ENCODE data around the gene SPATA1. TPM values are rescaled to one million over a fixed set of nuclear protein-coding genes. Genes with fewer than 3 reads are reported as not detected.
"Not testable (repeated sequence)": the region's sequence is repeated elsewhere in the genome, so short reads cannot be mapped to it uniquely, and the experiment has no call there.

Gene SPATA1
- total RNA-seq, 4 donors from 2014 or later, result 0.35 TPM; not detected in 3

GRCh38 chr1:84585803-84586202 lies 79.6 kb downstream of the SPATA1 start:
- H3K4me1 ChIP-seq, result peaks cover 0 to 6% of the 10 kb centered on the region in 2 donors
- ATAC-seq (no peak), DNase-seq (no peak)
- TF ChIP-seq POLR2A (IDR thresholded peaks at IDR 0.05) (no peak), CTCF (IDR thresholded peaks at IDR 0.05 in 4 of 5, conservative IDR thresholded peaks at IDR 0.05 in 1 of 5) (no peak)
- H3K27me3 ChIP-seq, result peaks cover 0 to 6% (median 0%) of the 10 kb centered on the region in 3 donors
- H3K36me3 ChIP-seq, result no peaks in the 10 kb centered on the region
- no peak overlapping the region for H3K27ac ChIP-seq
- H3K9me3 ChIP-seq, result no peaks in the 10 kb centered on the region
- in situ Hi-C loops (cut with MboI; ENCODE audit: low sequenced_read_pairs in 4 of 4) (no loop called here), intact Hi-C loops (cut with DNase I; ENCODE audit: low total_unique reads) (no loop called here)
- no peak overlapping the region for H3K4me3 ChIP-seq

GRCh38 chr1:84587099-84587498 lies 80.9 kb downstream of the SPATA1 start:
- intact Hi-C loops (cut with DNase I; ENCODE audit: low total_unique reads), result no loop called here
- peaks cover 0 to 6% of the 10 kb centered on the region in 2 donors for H3K4me1 ChIP-seq

GRCh38 chr1:84594959-84595358 lies 88.8 kb downstream of the SPATA1 start:
- H3K4me3 ChIP-seq; ATAC-seq; H3K27ac ChIP-seq; in situ Hi-C loops (cut with MboI; ENCODE audit: low sequenced_read_pairs in 4 of 4); H3K27me3 ChIP-seq; H3K36me3 ChIP-seq; intact Hi-C loops (cut with DNase I; ENCODE audit: low total_unique reads); H3K4me1 ChIP-seq; H3K9me3 ChIP-seq; DNase-seq: not testable (repeated sequence)

More at GRCh38 chr1:84587099-84587498, 80.9 kb downstream of the SPATA1 start:
- Histone ChIP-seq H3K27me3 (peaks cover 0 to 8% (median 0%) of the 10 kb centered on the region in 3 donors), H3K36me3 (no peaks in the 10 kb centered on the region), H3K27ac (no peak overlapping the region), H3K9me3 (no peaks in the 10 kb centered on the region), H3K4me3 (no peak overlapping the region)
- DNase-seq (no peak), ATAC-seq (no peak)
- TF ChIP-seq CTCF (IDR thresholded peaks at IDR 0.05 in 4 of 5, conservative IDR thresholded peaks at IDR 0.05 in 1 of 5), result no peak
- no peak for TF ChIP-seq POLR2A (IDR thresholded peaks at IDR 0.05)
- in situ Hi-C loops (cut with MboI; ENCODE audit: low sequenced_read_pairs in 4 of 4), result no loop called here

- intact Hi-C loops (cut with DNase I; ENCODE audit: low total_unique reads) (no loop called here), in situ Hi-C loops (cut with MboI; ENCODE audit: low sequenced_read_pairs in 4 of 4) (no loop called here)
- H3K27ac ChIP-seq, result no peak overlapping the region
- H3K4me1 ChIP-seq, result peaks cover 0 to 4% of the 10 kb centered on the region in 2 donors
- H3K9me3 ChIP-seq, result no peaks in the 10 kb centered on the region
- DNase-seq (no peak), ATAC-seq (no peak)
- no peak for TF ChIP-seq POLR2A (IDR thresholded peaks at IDR 0.05)
- no peak for TF ChIP-seq CTCF (IDR thresholded peaks at IDR 0.05 in 4 of 5, conservative IDR thresholded peaks at IDR 0.05 in 1 of 5)
- H3K27me3 ChIP-seq, result no peaks in the 10 kb centered on the region
- H3K4me3 ChIP-seq, result no peak overlapping the region
- H3K36me3 ChIP-seq, result no peaks in the 10 kb centered on the region
Observed at GRCh38 chr1:84597011-84597410, 90.8 kb downstream of the SPATA1 start.

GRCh38 chr1:84598418-84598817 lies 92.2 kb downstream of the SPATA1 start:
- no peak for DNase-seq
- no peaks in the 10 kb centered on the region for H3K27me3 ChIP-seq
- H3K4me1 ChIP-seq, result peaks cover 0 to 4% of the 10 kb centered on the region in 2 donors
- no peak for ATAC-seq
- H3K27ac ChIP-seq, result no peak overlapping the region
- intact Hi-C loops (cut with DNase I; ENCODE audit: low total_unique reads) (no loop called here), in situ Hi-C loops (cut with MboI; ENCODE audit: low sequenced_read_pairs in 4 of 4) (no loop called here)
- no peaks in the 10 kb centered on the region for H3K36me3 ChIP-seq
- TF ChIP-seq CTCF (IDR thresholded peaks at IDR 0.05 in 4 of 5, conservative IDR thresholded peaks at IDR 0.05 in 1 of 5), result no peak
- TF ChIP-seq POLR2A (IDR thresholded peaks at IDR 0.05), result no peak
- no peak overlapping the region for H3K4me3 ChIP-seq
- H3K9me3 ChIP-seq, result no peaks in the 10 kb centered on the region

All from gastrocnemius medialis (tissue), 4 donors.